ENCODE results near the gene EFCAB9.

The EFCAB9 gene

DNA sequence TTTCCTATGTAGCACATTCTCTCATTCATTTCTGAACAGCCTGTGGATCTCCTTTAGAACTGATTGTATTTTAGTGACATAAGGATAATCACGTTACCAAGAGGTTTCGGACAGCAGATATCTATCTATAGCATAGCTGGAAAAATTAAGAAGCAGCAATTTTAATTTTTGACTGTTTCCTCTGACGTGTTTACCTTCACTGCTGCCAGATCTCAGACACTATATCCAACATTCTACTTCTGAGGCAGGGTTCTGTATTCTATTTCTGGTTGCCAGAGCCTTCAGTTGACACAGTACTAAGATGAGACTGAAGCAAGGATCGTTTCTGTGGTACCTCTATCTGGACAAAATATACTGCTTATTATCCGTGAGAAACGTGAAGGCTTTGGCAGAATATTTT lies at the start of gene EFCAB9:
Gene EFCAB9, plus strand, starts transcription at position 301 of the 400 bp plus-strand sequence. Its CDS starts 1 bp downstream, at position 302.
- no peak for DNase-seq (ENCODE audit: extremely low spot score)
- TF ChIP-seq NFRKB (IDR thresholded peaks at IDR 0.05) (no peak), L3MBTL2 (conservative IDR thresholded peaks at IDR 0.05) (no peak), ZNF384 (IDR thresholded peaks at IDR 0.05) (no peak), TARDBP (IDR thresholded peaks at IDR 0.05) (no peak)
- POLR2A ChIA-PET, result interaction anchor here (1.0 kb wide), 1 partner anchor 89 kb away, joined by 3 read pairs; no protein-coding TSS in a partner anchor
- CTCF ChIA-PET, result no interaction called here

DNA sequence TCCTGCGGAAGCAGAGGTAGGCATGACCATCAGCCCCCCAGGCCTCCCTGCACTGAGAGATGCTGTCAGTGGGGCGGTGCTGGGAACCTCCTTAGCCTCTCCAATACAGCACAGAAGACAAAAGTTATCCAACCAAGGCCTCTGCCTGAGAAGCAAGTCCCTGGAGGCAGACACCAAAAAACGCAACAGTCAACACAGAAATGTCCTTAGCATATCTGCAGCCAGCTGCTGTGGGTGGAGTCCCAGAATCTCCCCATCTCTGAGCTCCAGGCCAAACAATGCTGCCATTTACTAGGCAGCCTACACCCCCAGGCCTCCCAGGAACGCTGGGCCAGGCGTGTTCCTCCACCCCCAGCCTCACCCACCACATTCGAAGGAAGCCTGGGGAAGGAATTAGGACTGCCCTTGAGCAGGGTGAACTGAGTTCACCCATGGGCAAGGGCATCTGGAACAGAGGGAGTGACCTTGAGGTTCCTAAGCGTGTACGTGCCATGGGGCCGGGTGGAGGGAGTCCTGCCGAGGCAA lies 49.6 kb upstream of the EFCAB9 start:
- TF ChIP-seq TARDBP (IDR thresholded peaks at IDR 0.05) (no peak), FOXK2 (IDR thresholded peaks at IDR 0.05) (no peak), BHLHE40 (IDR thresholded peaks at IDR 0.05; ENCODE audit: borderline replicate concordance) (no peak), NFRKB (IDR thresholded peaks at IDR 0.05) (no peak), HDGF (IDR thresholded peaks at IDR 0.05; ENCODE audit: borderline replicate concordance) (no peak), ELF4 (IDR thresholded peaks at IDR 0.05) (no peak), FOXM1 (IDR thresholded peaks at IDR 0.05; ENCODE audit: borderline replicate concordance) (no peak), FOXA1 (IDR thresholded peaks at IDR 0.05) (no peak), SUZ12 (IDR thresholded peaks at IDR 0.05) (no peak), CTBP1 (IDR thresholded peaks at IDR 0.05; ENCODE audit: borderline replicate concordance) (no peak), SP1 (IDR thresholded peaks at IDR 0.05) (no peak), ZNF384 (IDR thresholded peaks at IDR 0.05) (no peak), ARNT (IDR thresholded peaks at IDR 0.05) (no peak), LEF1 (IDR thresholded peaks at IDR 0.05; ENCODE audit: borderline replicate concordance) (no peak), L3MBTL2 (conservative IDR thresholded peaks at IDR 0.05) (no peak)
- TF ChIP-seq, protein P1, sequence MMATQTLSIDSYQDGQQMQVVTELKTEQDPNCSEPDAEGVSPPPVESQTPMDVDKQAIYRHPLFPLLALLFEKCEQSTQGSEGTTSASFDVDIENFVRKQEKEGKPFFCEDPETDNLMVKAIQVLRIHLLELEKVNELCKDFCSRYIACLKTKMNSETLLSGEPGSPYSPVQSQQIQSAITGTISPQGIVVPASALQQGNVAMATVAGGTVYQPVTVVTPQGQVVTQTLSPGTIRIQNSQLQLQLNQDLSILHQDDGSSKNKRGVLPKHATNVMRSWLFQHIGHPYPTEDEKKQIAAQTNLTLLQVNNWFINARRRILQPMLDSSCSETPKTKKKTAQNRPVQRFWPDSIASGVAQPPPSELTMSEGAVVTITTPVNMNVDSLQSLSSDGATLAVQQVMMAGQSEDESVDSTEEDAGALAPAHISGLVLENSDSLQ (IDR thresholded peaks at IDR 0.05), result no peak
- ChIA-PET POLR2A (interaction anchor here (1.8 kb wide), 1 partner anchor 13 kb away, joined by 4 read pairs; no protein-coding TSS in a partner anchor), CTCF (no interaction called here)
- no peak for DNase-seq (ENCODE audit: extremely low spot score)

DNA sequence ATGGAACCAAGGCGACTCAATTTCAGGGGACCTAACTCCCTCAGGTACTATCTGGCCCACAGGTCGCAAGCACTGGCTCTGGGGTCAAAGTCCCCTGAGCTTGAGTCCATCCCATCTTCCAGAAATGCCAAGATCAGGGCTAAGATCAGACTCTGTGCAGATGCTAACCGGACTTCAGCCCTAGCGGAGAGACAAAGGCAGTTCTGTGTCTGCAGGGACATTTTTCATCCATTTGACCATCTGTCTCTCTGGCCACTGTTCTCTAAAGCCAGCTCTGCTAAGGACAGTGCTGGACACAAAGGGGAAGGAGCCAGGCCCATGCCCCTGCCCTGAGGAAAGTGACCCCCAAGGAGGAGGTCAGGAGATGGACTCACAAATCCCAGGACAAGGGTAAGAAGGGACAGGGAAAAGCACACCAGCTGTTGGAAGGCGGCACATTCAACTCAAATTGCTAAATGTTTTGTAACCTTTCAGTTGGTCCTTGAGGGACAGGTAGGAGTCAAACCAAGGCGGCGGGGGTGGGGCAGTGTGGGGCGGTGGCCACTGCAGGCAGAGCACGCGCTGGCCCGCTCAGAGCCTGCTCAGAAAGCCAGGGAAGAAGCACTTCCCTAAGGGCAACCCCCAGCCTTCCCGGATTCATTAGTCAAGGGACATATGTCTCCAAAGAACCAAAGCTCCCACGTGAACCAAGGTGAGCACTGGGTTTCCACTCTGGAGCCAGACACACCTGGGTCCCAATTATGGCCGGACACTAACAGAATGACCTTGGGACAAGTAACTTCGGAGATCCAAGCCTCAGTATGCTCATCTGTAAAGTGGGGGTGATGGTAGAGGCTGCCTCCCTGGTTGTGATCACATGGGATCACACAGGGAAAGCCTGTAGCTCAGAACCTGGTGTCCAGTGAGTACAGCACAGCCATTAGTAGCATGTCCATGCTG lies 48.8 kb upstream of the EFCAB9 start:
- no peak for DNase-seq (ENCODE audit: extremely low spot score)
- TF ChIP-seq NFRKB (IDR thresholded peaks at IDR 0.05) (no peak), FOXM1 (IDR thresholded peaks at IDR 0.05; ENCODE audit: borderline replicate concordance) (no peak), CTBP1 (IDR thresholded peaks at IDR 0.05; ENCODE audit: borderline replicate concordance) (no peak), FOXA1 (IDR thresholded peaks at IDR 0.05) (no peak), ZNF384 (IDR thresholded peaks at IDR 0.05) (no peak), TARDBP (IDR thresholded peaks at IDR 0.05) (no peak), HDGF (IDR thresholded peaks at IDR 0.05; ENCODE audit: borderline replicate concordance) (no peak), ELF4 (IDR thresholded peaks at IDR 0.05) (no peak), SUZ12 (IDR thresholded peaks at IDR 0.05) (no peak)
- TF ChIP-seq, protein P1 (IDR thresholded peaks at IDR 0.05), result no peak
- ChIA-PET POLR2A (interaction anchor here (1.8 kb wide), 1 partner anchor 14 kb away, joined by 4 read pairs; no protein-coding TSS in a partner anchor), CTCF (no interaction called here)

DNA sequence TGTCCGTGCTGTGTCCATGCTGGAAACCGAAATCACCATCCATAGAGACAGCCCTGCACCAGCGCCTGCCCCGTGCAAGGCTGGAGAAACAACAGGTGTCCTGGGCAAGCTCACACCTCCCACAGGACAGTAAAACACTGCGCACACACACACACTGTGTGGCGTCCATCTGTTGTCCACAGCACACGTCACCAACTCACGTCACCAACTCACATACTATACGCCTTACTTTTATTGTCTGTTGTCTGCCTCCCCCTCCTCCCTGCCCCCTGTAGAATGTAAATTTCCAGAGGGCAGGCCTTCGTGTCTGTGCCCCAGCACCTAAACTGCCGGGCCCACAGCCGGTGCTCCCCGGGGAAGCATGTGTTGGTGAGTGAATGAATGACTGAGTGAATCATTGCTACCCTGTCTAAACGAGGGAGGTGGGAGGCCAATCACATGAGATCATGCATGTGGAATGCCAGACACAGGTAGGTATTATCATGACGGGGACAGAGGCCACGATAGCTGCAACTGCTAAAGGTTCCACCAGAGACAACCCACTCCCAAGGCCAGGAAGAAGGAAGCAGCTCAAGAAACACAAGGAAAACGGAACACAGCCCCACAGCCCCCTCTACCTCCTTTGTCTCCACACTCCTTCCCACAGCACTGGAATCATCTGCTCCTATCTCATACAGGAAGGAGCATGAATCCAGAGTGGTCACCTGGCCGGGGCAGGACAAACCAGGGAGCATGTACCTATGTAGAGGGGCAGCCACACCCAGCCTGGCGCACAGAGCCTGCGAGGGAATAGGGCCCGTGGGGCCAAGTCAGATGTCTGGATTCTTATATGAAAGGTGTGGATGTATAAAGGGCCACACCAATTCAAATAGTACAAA lies 47.9 kb upstream of the EFCAB9 start:
- ChIA-PET CTCF (no interaction called here), POLR2A (interaction anchor here (1.8 kb wide), 1 partner anchor 14 kb away, joined by 4 read pairs; no protein-coding TSS in a partner anchor)
- no peak for DNase-seq (ENCODE audit: extremely low spot score)
- TF ChIP-seq NFRKB (IDR thresholded peaks at IDR 0.05), result no peak
- no peak for TF ChIP-seq BHLHE40 (IDR thresholded peaks at IDR 0.05; ENCODE audit: borderline replicate concordance)
- TF ChIP-seq ZNF384 (IDR thresholded peaks at IDR 0.05), result no peak
- TF ChIP-seq ARNT (IDR thresholded peaks at IDR 0.05), result no peak

DNA sequence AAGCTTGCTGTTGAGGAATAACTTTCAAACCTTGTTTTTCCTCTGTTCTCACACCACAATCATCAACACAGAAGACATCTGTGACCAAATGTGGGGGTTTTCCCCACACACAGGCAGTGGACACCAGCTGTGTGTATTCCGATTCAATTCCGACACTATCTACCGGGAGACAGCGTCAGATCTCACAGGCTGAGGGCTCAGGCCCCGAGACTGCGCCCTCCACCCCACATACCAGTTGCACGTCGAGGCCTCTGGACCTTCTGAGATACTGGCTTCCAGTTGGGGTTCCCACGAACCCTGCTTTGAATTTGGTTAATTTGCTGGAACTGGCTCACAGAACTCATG lies 47.3 kb upstream of the EFCAB9 start:
- TF ChIP-seq BHLHE40 (IDR thresholded peaks at IDR 0.05; ENCODE audit: borderline replicate concordance), result no peak
- no peak for TF ChIP-seq NFRKB (IDR thresholded peaks at IDR 0.05)
- no peak for TF ChIP-seq ARNT (IDR thresholded peaks at IDR 0.05)
- TF ChIP-seq ZNF384 (IDR thresholded peaks at IDR 0.05), result no peak
- TF ChIP-seq FOXK2 (IDR thresholded peaks at IDR 0.05), result no peak
- TF ChIP-seq SP1 (IDR thresholded peaks at IDR 0.05), result no peak
- no peak for TF ChIP-seq TARDBP (IDR thresholded peaks at IDR 0.05)
- no peak for TF ChIP-seq HDGF (IDR thresholded peaks at IDR 0.05; ENCODE audit: borderline replicate concordance)
- no peak for TF ChIP-seq ELF4 (IDR thresholded peaks at IDR 0.05)
- no peak for TF ChIP-seq FOXA1 (IDR thresholded peaks at IDR 0.05)
- TF ChIP-seq LEF1 (IDR thresholded peaks at IDR 0.05; ENCODE audit: borderline replicate concordance), result no peak
- TF ChIP-seq SUZ12 (IDR thresholded peaks at IDR 0.05), result no peak
- TF ChIP-seq L3MBTL2 (conservative IDR thresholded peaks at IDR 0.05), result no peak
- TF ChIP-seq, protein P1 (IDR thresholded peaks at IDR 0.05), result no peak
- no peak for TF ChIP-seq CTBP1 (IDR thresholded peaks at IDR 0.05; ENCODE audit: borderline replicate concordance)
- ChIA-PET POLR2A (no interaction called here), CTCF (no interaction called here)
- no peak for DNase-seq (ENCODE audit: extremely low spot score)
